ENCODE data around the gene TK2. TPM values are rescaled to one million over a fixed set of nuclear protein-coding genes. Genes with fewer than 3 reads are reported as not detected.

Gene TK2
- total and polyA plus RNA-seq, 7 donors = 4.0 to 14.7 (median 10.0) TPM

GRCh38 chr16:66524601-66525164 is 25.2 kb downstream of the TK2 start:
- Histone ChIP-seq H3K27ac (peak overlapping the region; percentile 30), H3K4me1 (peaks cover 20% of the 10 kb centered on the region), H3K36me3 (ENCODE audit: insufficient read depth in 1 of 2, low read depth in 1 of 2) (peaks cover 0 to 63% of the 10 kb centered on the region in 2 donors), H3K9me3 (no peaks in the 10 kb centered on the region), H3K27me3 (ENCODE audit: insufficient read depth in 3 of 3, low read length in 2 of 3) (no peaks in the 10 kb centered on the region), H3K4me3 (no peak overlapping the region)
- intact Hi-C loops (cut with DNase I) = no loop called here
- TF ChIP-seq, protein P1, sequence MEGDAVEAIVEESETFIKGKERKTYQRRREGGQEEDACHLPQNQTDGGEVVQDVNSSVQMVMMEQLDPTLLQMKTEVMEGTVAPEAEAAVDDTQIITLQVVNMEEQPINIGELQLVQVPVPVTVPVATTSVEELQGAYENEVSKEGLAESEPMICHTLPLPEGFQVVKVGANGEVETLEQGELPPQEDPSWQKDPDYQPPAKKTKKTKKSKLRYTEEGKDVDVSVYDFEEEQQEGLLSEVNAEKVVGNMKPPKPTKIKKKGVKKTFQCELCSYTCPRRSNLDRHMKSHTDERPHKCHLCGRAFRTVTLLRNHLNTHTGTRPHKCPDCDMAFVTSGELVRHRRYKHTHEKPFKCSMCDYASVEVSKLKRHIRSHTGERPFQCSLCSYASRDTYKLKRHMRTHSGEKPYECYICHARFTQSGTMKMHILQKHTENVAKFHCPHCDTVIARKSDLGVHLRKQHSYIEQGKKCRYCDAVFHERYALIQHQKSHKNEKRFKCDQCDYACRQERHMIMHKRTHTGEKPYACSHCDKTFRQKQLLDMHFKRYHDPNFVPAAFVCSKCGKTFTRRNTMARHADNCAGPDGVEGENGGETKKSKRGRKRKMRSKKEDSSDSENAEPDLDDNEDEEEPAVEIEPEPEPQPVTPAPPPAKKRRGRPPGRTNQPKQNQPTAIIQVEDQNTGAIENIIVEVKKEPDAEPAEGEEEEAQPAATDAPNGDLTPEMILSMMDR (IDR thresholded peaks at IDR 0.05) = no peak
- no peak for ATAC-seq
- DNase-seq = no peak
- 78 to 82% (median 78%) methylated on average over 6 of the region's 6 CpGs for WGBS, 3 donors

DNA sequence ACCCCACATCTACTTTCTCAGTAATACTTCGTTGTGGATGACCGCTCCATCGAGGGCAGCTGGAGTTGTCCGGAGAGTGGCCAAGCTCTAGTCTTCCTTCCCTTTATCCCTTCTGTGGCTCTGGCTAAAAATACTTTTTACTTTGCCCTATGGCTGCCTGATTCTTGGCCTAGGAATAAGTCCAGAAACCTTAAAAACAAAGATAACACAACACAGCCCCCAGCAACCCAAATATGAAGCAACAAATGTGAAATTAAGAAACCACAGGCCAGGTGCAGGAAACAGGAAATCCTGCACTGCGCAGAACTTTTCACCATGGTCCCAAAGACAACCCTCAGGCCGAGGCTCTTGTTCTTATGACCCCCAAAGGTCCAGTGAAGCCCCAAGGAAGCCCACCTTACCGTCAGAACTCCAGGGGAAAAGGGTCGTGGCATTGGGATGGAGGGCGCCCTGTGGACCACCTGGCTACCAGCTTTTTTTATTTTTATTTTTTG is 26.0 kb downstream of the TK2 start:
- H3K9me3 ChIP-seq = no peaks in the 10 kb centered on the region
- ATAC-seq (peak in 1 of 4 donors; percentile 16), DNase-seq (no peak)
- H3K27ac ChIP-seq = peak overlapping the region; percentile 19
- intact Hi-C loops (cut with DNase I) = no loop called here
- peaks cover 0 to 56% of the 10 kb centered on the region in 2 donors for H3K36me3 ChIP-seq (ENCODE audit: insufficient read depth in 1 of 2, low read depth in 1 of 2)
- H3K4me3 ChIP-seq = no peak overlapping the region
- WGBS, 3 donors = 76 to 77% (median 76%) methylated on average over 9 of the region's 9 CpGs
- TF ChIP-seq, protein P1 (IDR thresholded peaks at IDR 0.05) = no peak
- peaks cover 22% of the 10 kb centered on the region for H3K4me1 ChIP-seq
- H3K27me3 ChIP-seq (ENCODE audit: insufficient read depth in 3 of 3, low read length in 2 of 3) = no peaks in the 10 kb centered on the region

- Histone ChIP-seq H3K4me3 (no peak overlapping the region), H3K36me3 (ENCODE audit: insufficient read depth in 1 of 2, low read depth in 1 of 2) (peaks cover 0 to 47% of the 10 kb centered on the region in 2 donors), H3K9me3 (no peaks in the 10 kb centered on the region), H3K27ac (peak overlapping the region; percentile 50), H3K27me3 (ENCODE audit: insufficient read depth in 3 of 3, low read length in 2 of 3) (no peaks in the 10 kb centered on the region), H3K4me1 (peaks cover 25% of the 10 kb centered on the region)
- WGBS, 3 donors = 69 to 80% (median 78%) methylated on average over 11 of the region's 11 CpGs
- TF ChIP-seq, protein P1 (IDR thresholded peaks at IDR 0.05) = no peak
- intact Hi-C loops (cut with DNase I) = no loop called here
- ATAC-seq (no peak), DNase-seq (no peak)
These were observed 26.9 kb downstream of the TK2 start for GRCh38 chr16:66522816-66523590.

GRCh38 chr16:66521951-66522771 is 27.8 kb downstream of the TK2 start:
- DNase-seq (no peak), ATAC-seq (peak in 3 of 4 donors; percentile 65 to 77 (median 65))
- Histone ChIP-seq H3K36me3 (ENCODE audit: insufficient read depth in 1 of 2, low read depth in 1 of 2) (peaks cover 0 to 39% of the 10 kb centered on the region in 2 donors), H3K27ac (peak overlapping the region; percentile 50), H3K4me3 (no peak overlapping the region), H3K4me1 (peaks cover 33% of the 10 kb centered on the region), H3K9me3 (no peaks in the 10 kb centered on the region), H3K27me3 (ENCODE audit: insufficient read depth in 3 of 3, low read length in 2 of 3) (no peaks in the 10 kb centered on the region)
- intact Hi-C loops (cut with DNase I) = no loop called here
- TF ChIP-seq, protein P1 (IDR thresholded peaks at IDR 0.05) = no peak
- WGBS, 3 donors = 80 to 84% (median 83%) methylated on average over 17 of the region's 17 CpGs
